Measurements from ENCODE around the gene TBC1D14.

DNA sequence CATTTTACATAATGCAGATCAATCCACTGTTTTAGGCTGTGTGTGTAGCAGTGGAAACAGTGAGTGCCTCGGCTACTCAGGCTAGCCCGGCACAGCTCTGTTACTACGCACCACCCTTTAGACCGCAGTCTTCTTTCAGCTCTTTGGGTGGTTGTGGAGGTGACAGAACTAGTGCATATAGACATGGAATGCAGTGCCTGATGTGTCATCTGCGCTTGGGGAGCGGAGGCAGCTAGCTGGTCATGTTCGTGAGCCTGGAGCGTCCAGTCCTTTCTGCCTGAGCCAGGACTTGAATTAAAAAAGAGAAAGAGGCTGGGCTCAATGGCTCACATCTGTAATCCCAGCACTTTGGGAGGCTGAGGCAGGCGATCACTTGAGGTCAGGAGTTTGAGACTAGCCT is 4.8 kb downstream of the TBC1D14 start:
- TF ChIP-seq POLR2A (conservative IDR thresholded peaks at IDR 0.05) = no peak
- no peak for TF ChIP-seq EP300 (IDR thresholded peaks at IDR 0.05; ENCODE audit: low read length)
- no peak for TF ChIP-seq NFATC3 (IDR thresholded peaks at IDR 0.05)
- TF ChIP-seq ZNF263 (CRISPR knock-in tag; IDR thresholded peaks at IDR 0.05; ENCODE audit: borderline replicate concordance) = no peak
- TF ChIP-seq TCF7L2 (IDR thresholded peaks at IDR 0.05; ENCODE audit: low read depth, low read length) = no peak
- no peak for TF ChIP-seq SMAD3 (CRISPR knock-in tag; conservative IDR thresholded peaks at IDR 0.05)
- TF ChIP-seq, protein P1, sequence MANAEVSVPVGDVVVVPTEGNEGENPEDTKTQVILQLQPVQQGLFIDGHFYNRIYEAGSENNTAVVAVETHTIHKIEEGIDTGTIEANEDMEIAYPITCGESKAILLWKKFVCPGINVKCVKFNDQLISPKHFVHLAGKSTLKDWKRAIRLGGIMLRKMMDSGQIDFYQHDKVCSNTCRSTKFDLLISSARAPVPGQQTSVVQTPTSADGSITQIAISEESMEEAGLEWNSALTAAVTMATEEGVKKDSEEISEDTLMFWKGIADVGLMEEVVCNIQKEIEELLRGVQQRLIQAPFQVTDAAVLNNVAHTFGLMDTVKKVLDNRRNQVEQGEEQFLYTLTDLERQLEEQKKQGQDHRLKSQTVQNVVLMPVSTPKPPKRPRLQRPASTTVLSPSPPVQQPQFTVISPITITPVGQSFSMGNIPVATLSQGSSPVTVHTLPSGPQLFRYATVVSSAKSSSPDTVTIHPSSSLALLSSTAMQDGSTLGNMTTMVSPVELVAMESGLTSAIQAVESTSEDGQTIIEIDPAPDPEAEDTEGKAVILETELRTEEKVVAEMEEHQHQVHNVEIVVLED (CRISPR knock-in tag; IDR thresholded peaks at IDR 0.05) = no peak
- TF ChIP-seq, protein P2, sequence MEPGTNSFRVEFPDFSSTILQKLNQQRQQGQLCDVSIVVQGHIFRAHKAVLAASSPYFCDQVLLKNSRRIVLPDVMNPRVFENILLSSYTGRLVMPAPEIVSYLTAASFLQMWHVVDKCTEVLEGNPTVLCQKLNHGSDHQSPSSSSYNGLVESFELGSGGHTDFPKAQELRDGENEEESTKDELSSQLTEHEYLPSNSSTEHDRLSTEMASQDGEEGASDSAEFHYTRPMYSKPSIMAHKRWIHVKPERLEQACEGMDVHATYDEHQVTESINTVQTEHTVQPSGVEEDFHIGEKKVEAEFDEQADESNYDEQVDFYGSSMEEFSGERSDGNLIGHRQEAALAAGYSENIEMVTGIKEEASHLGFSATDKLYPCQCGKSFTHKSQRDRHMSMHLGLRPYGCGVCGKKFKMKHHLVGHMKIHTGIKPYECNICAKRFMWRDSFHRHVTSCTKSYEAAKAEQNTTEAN (CRISPR knock-in tag; IDR thresholded peaks at IDR 0.05) = no peak
- no peak for TF ChIP-seq HCFC1 (IDR thresholded peaks at IDR 0.05; ENCODE audit: low read depth, low read length)
- TF ChIP-seq, protein P3, sequence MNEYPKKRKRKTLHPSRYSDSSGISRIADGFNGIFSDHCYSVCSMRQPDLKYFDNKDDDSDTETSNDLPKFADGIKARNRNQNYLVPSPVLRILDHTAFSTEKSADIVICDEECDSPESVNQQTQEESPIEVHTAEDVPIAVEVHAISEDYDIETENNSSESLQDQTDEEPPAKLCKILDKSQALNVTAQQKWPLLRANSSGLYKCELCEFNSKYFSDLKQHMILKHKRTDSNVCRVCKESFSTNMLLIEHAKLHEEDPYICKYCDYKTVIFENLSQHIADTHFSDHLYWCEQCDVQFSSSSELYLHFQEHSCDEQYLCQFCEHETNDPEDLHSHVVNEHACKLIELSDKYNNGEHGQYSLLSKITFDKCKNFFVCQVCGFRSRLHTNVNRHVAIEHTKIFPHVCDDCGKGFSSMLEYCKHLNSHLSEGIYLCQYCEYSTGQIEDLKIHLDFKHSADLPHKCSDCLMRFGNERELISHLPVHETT (CRISPR knock-in tag; conservative IDR thresholded peaks at IDR 0.05 in 1 of 2, IDR thresholded peaks at IDR 0.05 in 1 of 2) = no peak
- TF ChIP-seq NONO (IDR thresholded peaks at IDR 0.05; ENCODE audit: low read depth in 2 of 2, low read length in 1 of 2) = no peak

Data from K562 (cell line).